ENCODE results near the gene FRMPD4. TPM values are rescaled to one million over a fixed set of nuclear protein-coding genes. Genes with fewer than 3 reads are reported as not detected.

Gene FRMPD4
- total RNA-seq, 1 experiment from 2014 or later, result 0.24 TPM

DNA sequence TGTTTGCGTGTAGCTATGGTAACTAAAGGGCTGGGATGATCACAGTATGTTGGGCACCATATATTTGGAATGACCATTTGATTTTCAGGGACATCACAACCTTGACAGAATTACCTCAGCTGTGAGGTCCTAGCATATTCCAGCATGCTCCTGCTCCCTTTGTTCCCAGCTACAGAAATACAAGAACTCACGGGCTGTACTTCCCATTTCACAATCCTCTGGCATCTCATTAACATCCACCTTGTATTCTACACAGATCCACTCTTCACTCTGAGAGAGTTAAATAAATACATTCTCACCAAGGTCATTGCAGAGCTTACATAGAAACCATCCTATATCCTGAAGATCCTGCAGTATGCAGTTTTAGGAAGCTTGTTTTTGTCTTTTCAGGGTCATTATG, 169.7 kb downstream of the FRMPD4 start:
- H3K56ac ChIP-seq (ENCODE audit: insufficient read length, low read depth, low read length), result no peak overlapping the region
- H3K4ac ChIP-seq (ENCODE audit: low read depth, low read length), result no peak overlapping the region
- H3T11ph ChIP-seq (ENCODE audit: low read length), result no peak overlapping the region
- no peak overlapping the region for H2BK12ac ChIP-seq (ENCODE audit: insufficient read length, low read depth, low read length)
- no peaks in the 10 kb centered on the region for H3K79me1 ChIP-seq (ENCODE audit: insufficient read depth, low read depth, low read length, poor library complexity, severe bottlenecking)
- no peak for TF ChIP-seq CTCF (conservative IDR thresholded peaks at IDR 0.05)
- H2BK20ac ChIP-seq (ENCODE audit: low read depth, low read length, poor library complexity, severe bottlenecking), result no peak overlapping the region
- H3K9ac ChIP-seq (ENCODE audit: extremely low read depth, insufficient read length, low read length), result no peak overlapping the region
- no peak overlapping the region for H2BK5ac ChIP-seq (ENCODE audit: insufficient read length, low read length)
- no peak overlapping the region for H3K18ac ChIP-seq (ENCODE audit: insufficient read length, low read depth, low read length)
- no peak overlapping the region for H2BK15ac ChIP-seq (ENCODE audit: low read depth, low read length)
- peaks cover 4% of the 10 kb centered on the region for H3K9me3 ChIP-seq (ENCODE audit: control insufficient read depth, low read depth, low read length)
- H3K23me2 ChIP-seq (ENCODE audit: insufficient read length, low read depth, low read length, poor library complexity, severe bottlenecking), result no peaks in the 10 kb centered on the region
- no CpG with 5 or more reads among the region's 2 CpGs for WGBS (ENCODE audit: extremely low coverage, insufficient read length, low lambda C conversion rate)
- H3K27me3 Mint-ChIP-seq (ENCODE audit: low read depth), result no peaks in the 10 kb centered on the region
- no peak overlapping the region for H3K14ac ChIP-seq (ENCODE audit: insufficient read depth, low read length)
- peaks cover 55 to 59% of the 10 kb centered on the region in 2 experiments for H3K9me3 Mint-ChIP-seq
- H3K27ac ChIP-seq (ENCODE audit: insufficient read length, low read depth, low read length), result no peak overlapping the region
- H3K36me3 Mint-ChIP-seq (ENCODE audit: insufficient read depth in 1 of 3, low read depth in 3 of 3), result peaks cover 0 to 6% (median 2%) of the 10 kb centered on the region in 3 experiments; a peak in 4 of 7 replicates
- no peak for DNase-seq
- no peak overlapping the region for H3K4me2 ChIP-seq (ENCODE audit: insufficient read depth, insufficient read length, low read length)
- no peak overlapping the region for H3K27ac Mint-ChIP-seq
- H3K27me3 ChIP-seq (ENCODE audit: insufficient read depth, low read length), result no peaks in the 10 kb centered on the region
- H3K4me3 Mint-ChIP-seq, result no peak overlapping the region
- H2BK120ac ChIP-seq (ENCODE audit: low read depth, low read length, poor library complexity, severe bottlenecking), result no peak overlapping the region
- no peak overlapping the region for H3K23ac ChIP-seq (ENCODE audit: insufficient read length, low read depth, low read length)
- no peak overlapping the region for H4K91ac ChIP-seq (ENCODE audit: insufficient read length, low read depth, low read length)
- peaks cover 20 to 25% of the 10 kb centered on the region in 2 experiments for H3K4me1 Mint-ChIP-seq
- H3K79me2 ChIP-seq (ENCODE audit: insufficient read depth, low read length), result no peaks in the 10 kb centered on the region
- peaks cover 5% of the 10 kb centered on the region; the same call in 1 of the 2 replicates for H3K4me1 ChIP-seq (ENCODE audit: insufficient read depth, low read length)
- no peak overlapping the region for H2AFZ ChIP-seq (ENCODE audit: low read length)
- H2AK5ac ChIP-seq (ENCODE audit: insufficient read length, low read length), result no peak overlapping the region
- H4K5ac ChIP-seq (ENCODE audit: insufficient read length, low read depth, low read length), result no peak overlapping the region
- no peak overlapping the region for H4K8ac ChIP-seq (replicated peaks; ENCODE audit: insufficient read length, low read depth, low read length)
- H4K20me1 ChIP-seq (ENCODE audit: control insufficient read depth, insufficient read depth, insufficient read length), result no peaks in the 10 kb centered on the region

Measured in H9 (cell line).